ENCODE data around the gene ATP11A.
"Not testable (repeated sequence)": the region's sequence is repeated elsewhere in the genome, so short reads cannot be mapped to it uniquely, and the experiment has no call there.

Gene ATP11A

GRCh38 chr13:112875627-112876026 lies 185.8 kb downstream of the ATP11A start:
- in situ Hi-C loops (cut with MboI; ENCODE audit: low pct_unique_long_range_greater_than_20kb, low sequenced_read_pairs), result no loop called here

GRCh38 chr13:112876305-112877000 lies 186.6 kb downstream of the ATP11A start:
- DNase-seq, result no peak
- in situ Hi-C loops (cut with MboI; ENCODE audit: low pct_unique_long_range_greater_than_20kb, low sequenced_read_pairs), result no loop called here

More at GRCh38 chr13:112875627-112876026, 185.8 kb downstream of the ATP11A start:
- DNase-seq, result no peak

GRCh38 chr13:112877066-112877465 lies 187.2 kb downstream of the ATP11A start:
- no peak for DNase-seq
- in situ Hi-C loops (cut with MboI; ENCODE audit: low pct_unique_long_range_greater_than_20kb, low sequenced_read_pairs), result no loop called here

DNA sequence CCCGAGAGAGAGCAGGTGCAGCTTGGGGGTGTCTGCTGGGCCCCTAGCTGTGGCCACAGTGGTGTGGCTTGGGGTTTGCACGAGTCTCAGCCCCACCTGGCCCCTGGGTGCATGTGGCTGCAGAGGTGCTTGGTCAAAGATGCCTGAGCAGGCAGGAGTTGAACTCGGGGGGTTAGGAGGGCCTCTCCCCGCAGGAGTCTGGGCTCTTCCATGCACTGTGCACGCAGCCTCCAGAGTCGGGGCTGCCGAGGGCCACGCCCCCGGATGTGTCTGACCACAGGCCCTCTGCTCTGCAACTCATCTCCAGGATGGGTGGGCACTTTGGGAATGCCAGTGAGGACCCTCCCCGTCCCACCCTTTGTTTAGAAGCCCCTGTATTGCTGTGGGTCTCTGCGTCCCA lies 187.7 kb downstream of the ATP11A start:
- in situ Hi-C loops (cut with MboI; ENCODE audit: low pct_unique_long_range_greater_than_20kb, low sequenced_read_pairs), result no loop called here
- DNase-seq, result no peak

DNA sequence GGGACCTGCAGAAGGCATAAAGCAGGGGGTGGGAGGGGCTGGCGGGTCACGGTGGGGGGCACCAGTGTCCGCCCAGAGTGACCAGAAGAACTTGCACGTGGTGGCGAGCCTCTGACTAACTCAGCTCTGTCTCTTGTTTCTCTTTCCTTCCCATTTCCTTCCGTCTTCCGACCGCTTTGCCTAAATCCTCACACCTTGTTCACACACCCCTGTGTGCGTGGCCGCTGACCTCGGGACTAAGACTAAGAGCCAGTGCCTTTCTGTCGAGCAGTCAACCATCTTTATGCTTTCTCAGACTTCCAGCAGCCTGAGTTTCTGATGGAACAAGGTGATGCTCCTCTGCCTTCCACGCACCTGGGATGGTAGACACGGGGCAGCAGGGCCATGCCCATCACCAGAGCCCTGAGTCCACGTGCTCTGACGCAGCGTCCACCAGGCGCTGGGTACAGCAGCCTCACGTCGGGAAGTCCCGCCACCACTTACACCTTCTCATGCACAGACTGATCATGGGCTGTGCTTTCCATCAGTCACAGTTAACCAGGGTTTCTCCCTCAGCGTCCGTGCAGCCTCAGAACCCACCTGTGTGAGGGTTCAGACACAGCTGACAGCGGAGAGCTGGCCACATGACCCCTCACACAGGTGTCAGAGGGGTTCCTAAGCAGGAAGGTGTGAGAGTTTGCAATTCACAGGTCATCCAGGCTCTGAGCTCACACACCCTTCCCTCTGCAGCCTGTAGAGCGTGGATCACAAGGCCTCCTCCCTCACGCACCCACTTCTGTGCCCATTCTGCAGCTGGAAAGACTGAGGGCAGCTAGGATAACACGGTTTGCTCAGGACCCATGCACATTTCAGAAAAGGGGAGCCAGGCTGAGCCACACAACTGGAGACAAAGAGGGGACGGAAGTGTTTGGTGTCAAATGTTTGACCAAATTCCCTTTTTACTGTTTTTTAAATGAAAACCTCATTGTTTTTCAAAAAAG lies 188.4 kb downstream of the ATP11A start:
- no peak for DNase-seq
- in situ Hi-C loops (cut with MboI; ENCODE audit: low pct_unique_long_range_greater_than_20kb, low sequenced_read_pairs), result no loop called here

DNA sequence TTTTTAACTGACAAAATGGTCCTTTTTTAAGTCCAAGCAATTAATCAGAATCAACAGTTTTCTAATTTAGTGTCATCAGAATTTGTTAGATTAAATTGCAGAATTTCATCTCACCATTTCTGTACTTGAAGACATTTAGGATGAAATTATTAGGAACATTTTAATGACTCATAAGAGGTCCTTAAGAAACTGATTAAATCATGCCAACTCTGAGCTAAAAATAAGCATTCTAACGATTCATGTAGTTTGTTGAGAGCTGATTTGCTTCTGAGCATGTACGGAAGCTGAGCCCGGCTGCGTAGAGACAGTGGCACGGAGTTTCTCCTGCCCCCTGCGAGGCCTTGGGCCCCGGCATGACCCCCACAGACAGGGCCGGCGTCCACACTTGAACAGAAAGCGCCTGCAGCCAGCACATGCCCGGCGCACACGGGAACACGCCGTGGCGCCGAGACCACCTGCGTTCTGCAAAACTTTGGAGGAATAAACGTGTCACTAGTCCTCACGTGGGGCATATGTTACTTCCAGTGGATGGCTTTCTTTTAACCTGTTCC lies 189.5 kb downstream of the ATP11A start:
- DNase-seq, result no peak
- in situ Hi-C loops (cut with MboI; ENCODE audit: low pct_unique_long_range_greater_than_20kb, low sequenced_read_pairs), result no loop called here

GRCh38 chr13:112880221-112880641 lies 190.4 kb downstream of the ATP11A start:
- no peak for DNase-seq
- in situ Hi-C loops (cut with MboI; ENCODE audit: low pct_unique_long_range_greater_than_20kb, low sequenced_read_pairs), result no loop called here

GRCh38 chr13:112880976-112881540 lies 191.2 kb downstream of the ATP11A start:
- in situ Hi-C loops (cut with MboI; ENCODE audit: low pct_unique_long_range_greater_than_20kb, low sequenced_read_pairs), result no loop called here
- DNase-seq, result no peak

DNA sequence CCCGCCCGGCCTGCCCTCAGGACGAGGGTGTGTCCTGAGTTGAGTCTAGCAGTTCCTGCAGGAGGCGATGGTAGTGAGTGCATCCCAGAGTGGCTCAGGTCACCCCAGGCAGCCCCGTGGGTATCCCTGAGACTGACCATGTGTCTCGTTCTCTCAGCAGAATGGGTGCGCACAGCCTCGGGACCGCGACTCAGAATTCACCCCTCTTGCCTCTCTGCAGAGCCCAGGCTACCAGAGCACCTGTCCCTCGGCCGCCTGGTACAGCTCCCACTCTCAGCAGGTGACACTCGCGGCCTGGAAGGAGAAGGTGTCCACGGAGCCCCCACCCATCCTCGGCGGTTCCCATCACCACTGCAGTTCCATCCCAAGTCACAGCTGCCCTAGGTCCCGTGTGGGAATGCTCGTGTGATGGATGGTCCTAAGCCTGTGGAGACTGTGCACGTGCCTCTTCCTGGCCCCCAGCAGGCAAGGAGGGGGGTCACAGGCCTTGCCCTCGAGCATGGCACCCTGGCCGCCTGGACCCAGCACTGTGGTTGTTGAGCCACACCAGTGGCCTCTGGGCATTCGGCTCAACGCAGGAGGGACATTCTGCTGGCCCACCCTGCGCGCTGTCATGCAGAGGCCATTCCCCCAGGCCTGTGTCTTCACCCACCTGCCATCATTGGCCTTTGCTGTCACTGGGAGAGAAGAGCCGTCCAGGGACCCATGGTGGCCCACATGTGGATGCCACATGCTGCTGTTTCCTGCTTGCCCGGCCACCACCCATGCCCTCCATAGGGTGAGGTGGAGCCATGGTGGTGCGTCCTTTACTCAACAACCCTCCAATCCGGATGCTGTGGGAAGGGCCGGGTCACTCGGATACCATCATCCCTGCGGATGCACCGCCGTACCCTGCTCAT lies 192.1 kb downstream of the ATP11A start:
- in situ Hi-C loops (cut with MboI; ENCODE audit: low pct_unique_long_range_greater_than_20kb, low sequenced_read_pairs), result no loop called here
- no peak for DNase-seq

- DNase-seq, result no peak
- in situ Hi-C loops (cut with MboI; ENCODE audit: low pct_unique_long_range_greater_than_20kb, low sequenced_read_pairs), result no loop called here
Observed at GRCh38 chr13:112882555-112883024, 192.8 kb downstream of the ATP11A start.

DNA sequence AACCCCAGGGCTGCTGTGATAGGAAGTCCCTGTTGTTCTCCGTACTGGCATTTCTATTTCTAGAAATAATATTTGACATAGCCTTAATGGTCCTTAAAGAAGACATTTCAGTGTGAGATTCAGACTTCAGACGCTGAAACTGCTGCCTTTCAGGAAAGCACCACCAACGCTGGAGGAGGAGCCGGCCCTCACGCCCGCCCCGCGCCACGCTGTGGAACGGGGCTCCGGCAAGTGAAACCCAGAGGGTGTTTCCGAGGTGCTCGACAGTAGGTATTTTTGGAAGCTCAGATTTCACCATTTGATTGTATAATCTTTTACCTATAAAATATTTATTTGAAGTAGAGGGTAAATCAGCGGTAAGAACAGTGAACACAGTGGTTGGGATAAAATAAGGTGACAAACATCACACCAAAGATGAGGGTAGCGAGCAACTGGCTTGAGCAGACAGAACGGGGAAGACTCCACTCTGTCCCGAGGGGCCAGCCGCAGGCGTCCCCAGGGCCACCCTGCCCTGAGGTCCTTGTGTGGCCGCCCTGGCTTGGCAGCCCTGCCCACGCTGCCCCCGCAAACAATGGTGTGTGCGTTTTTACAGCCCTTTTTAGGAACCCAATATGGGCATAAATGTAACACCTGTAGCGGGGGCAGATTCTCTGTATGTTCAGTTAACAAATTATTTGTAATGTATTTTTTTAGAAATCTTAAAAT lies 193.6 kb downstream of the ATP11A start:
- in situ Hi-C loops (cut with MboI; ENCODE audit: low pct_unique_long_range_greater_than_20kb, low sequenced_read_pairs), result no loop called here
- DNase-seq, result no peak

GRCh38 chr13:112884700-112885099 lies 194.9 kb downstream of the ATP11A start:
- in situ Hi-C loops (cut with MboI; ENCODE audit: low pct_unique_long_range_greater_than_20kb, low sequenced_read_pairs); DNase-seq: not testable (repeated sequence)

DNA sequence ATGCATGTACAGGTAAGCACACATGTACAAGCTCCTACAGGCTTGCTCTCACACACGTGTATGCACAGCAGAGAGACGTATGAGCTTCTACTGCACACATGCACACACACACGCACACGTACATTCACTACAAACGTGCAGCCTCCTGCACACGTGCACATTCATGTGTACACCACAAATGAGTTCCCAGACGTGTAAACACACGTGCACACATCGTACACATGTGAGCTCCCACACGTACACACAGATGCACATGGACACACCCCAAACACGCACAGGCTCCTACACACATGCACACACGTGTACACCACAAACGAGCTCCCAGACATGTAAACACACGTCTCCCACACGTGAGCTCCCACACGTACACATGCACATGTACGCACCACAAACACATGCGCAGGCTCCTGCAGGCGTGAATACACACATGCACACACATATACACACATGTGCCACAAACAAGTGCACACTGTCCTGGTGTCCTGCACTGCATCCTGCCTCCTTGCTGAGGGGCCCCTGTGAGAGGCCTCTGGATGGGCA lies 195.5 kb downstream of the ATP11A start:
- DNase-seq, result no peak
- in situ Hi-C loops (cut with MboI; ENCODE audit: low pct_unique_long_range_greater_than_20kb, low sequenced_read_pairs), result no loop called here

DNA sequence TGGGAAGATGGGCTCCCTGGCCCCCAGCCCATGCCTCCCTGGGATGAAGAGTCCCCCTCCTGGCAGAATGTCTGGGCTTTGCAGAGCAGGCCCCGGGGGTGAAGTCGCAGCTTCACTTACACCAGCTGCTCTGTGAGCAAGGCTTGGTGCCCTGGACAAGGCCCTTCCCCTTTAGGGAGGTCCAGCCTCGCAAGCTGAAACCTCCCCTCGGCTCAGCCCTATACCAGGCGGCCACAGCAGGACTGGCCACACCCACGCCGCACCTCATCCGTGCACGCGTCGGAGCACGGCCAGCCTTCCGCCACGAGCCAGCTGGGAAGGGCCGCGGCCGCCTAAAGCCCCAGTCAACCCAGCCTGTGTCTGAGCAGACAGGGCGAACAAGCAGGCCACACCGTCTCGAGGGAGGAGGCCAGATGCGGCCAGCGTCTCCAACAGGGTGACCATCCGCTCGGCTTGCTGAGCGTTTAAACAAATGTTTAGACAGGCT lies 196.0 kb downstream of the ATP11A start:
- DNase-seq, result no peak
- in situ Hi-C loops (cut with MboI; ENCODE audit: low pct_unique_long_range_greater_than_20kb, low sequenced_read_pairs), result no loop called here

DNA sequence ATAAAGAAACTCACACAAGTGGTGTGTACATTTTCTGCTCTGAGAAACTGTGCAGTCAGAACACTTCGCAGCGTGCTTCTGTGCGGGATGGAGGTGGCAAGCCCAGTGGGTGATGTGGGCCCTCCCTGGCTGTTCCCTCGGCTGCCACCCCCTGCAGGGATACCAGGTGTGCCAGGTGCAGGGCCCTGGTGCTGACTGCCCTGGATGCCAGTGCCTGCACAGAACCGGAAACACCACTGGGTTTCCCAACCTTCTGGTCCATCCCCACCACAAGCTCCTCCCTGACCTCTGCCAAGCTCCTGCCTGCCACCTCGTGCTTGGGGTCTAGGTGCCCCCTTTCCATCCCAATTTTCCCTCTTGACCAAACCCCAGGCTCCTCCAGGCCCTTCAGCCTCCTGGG lies 197.3 kb downstream of the ATP11A start:
- in situ Hi-C loops (cut with MboI; ENCODE audit: low pct_unique_long_range_greater_than_20kb, low sequenced_read_pairs), result no loop called here
- DNase-seq, result no peak

DNA sequence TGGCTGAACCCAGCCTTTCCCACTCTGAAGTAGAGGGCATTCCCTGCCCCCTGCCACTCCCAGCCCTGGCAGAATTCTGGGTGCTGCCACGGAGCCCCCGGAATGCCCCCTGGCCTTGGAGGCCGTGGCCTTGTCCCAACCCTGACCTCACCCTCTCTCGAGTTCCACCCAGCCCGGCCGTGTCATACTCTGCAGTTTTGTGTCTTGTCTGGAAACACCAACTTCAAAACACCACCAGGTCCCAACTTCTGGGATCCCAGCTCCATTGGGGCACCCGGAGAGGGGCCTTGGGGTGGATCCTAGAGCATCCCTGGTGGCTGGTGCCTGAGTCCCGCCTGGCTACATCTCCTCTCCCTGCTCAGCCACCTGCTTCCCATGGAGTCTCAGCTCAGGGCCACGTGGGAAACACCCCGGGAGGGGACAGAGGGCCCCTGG lies 197.7 kb downstream of the ATP11A start:
- in situ Hi-C loops (cut with MboI; ENCODE audit: low pct_unique_long_range_greater_than_20kb, low sequenced_read_pairs), result no loop called here
- no peak for DNase-seq

DNA sequence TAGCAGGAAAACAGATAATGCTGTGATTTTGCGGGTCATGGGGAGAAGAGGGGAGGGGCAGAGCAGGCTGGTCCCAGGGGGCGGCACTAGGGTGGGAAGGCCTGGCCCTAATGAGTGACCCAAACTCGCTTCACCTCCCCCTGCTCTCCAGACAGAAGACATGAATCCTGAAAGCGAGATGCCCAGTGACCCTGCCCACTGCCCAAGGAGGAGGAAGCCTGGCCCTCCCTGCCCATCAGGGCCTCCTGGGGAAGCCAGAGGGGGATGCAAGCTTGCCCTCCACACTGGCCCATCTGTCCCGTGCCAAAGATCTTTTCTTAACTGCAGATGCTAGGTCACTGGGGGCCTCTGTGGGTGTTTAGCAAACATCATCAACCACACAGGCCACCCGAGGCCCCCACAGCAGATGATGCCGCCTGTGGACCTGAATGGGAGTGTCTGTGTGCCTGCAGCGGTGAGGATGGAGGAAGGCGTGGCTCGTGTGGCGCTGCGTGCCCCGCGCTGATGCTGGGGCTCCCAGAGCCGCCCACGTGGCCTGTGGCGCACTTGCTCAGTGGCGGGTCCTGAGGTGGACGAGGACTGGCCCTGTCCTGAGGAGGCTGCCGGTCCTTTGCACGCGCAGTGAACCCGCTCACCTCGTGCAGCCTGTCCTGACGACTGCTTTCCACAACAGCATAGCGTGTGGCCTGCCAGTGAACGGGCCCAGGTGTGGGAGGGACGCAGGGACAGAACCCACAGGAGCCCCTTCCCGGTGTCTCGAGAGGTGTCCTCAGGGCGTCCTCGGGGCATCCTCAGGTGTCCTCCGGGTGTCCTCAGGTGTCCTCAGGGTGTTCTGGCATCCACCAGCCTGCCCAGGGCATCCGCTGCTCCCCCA lies 198.6 kb downstream of the ATP11A start:
- in situ Hi-C loops (cut with MboI; ENCODE audit: low pct_unique_long_range_greater_than_20kb, low sequenced_read_pairs), result no loop called here
- DNase-seq, result no peak

Measured in KBM-7 (cell line).